NT2/D1 (cell line): ENCODE measurements around the gene ARHGEF40.

ENCODE experiments used
- DNase-seq: peaks from one replicate; pipeline ENCODE4 v3.0.0-alpha.2; 2011; ENCODE audit warnings: low read depth, low spot score
- H3K27me3 ChIP-seq: 2 replicates; pipeline ENCODE4 v1.6.0; 2011; ENCODE audit warnings: mild to moderate bottlenecking; ENCODE audit not compliant: insufficient read length, insufficient read depth
- H3K36me3 ChIP-seq: 2 replicates; pipeline ENCODE4 v1.6.1; 2011; ENCODE audit warnings: mild to moderate bottlenecking, low read length, mixed read lengths; ENCODE audit not compliant: insufficient read depth, insufficient read length
- H3K4me1 ChIP-seq: 2 replicates; pipeline ENCODE4 v1.5.1; 2011; ENCODE audit not compliant: insufficient read depth, insufficient read length
- H3K4me3 ChIP-seq: 2 replicates; pipeline ENCODE4 v1.5.1; 2011; ENCODE audit warnings: low read depth; ENCODE audit not compliant: insufficient read length
- H3K9ac ChIP-seq: 2 replicates; pipeline ENCODE4 v1.6.0; 2011; ENCODE audit warnings: low read depth; ENCODE audit not compliant: insufficient read length
- H3K9me3 ChIP-seq: 2 replicates; pipeline ENCODE4 v1.5.1; 2011; ENCODE audit warnings: mild to moderate bottlenecking, low read length; ENCODE audit not compliant: insufficient read depth
- SUZ12 ChIP-seq: IDR thresholded peaks from 2 replicates; pipeline ENCODE4 v1.6.1; 2011; ENCODE audit not compliant: insufficient read length, insufficient read depth; ENCODE audit errors: extremely low read depth
- YY1 ChIP-seq: IDR thresholded peaks from 2 replicates; pipeline ENCODE4 v1.6.1; 2011; ENCODE audit not compliant: insufficient read length, insufficient read depth
- ZNF274 ChIP-seq: IDR thresholded peaks from 2 replicates; pipeline ENCODE4 v1.6.1; 2011; ENCODE audit warnings: mild to moderate bottlenecking, low read depth, low read length

Gene ARHGEF40

GRCh38 chr14:21050597-21050996 is 19.5 kb upstream of the ARHGEF40 start:
- TF ChIP-seq ZNF274 (no peak), YY1 (no peak), SUZ12 (no peak)
- H3K27me3 ChIP-seq, result no peaks in the 10 kb centered on the region
- no peak overlapping the region for H3K4me3 ChIP-seq
- no peaks in the 10 kb centered on the region for H3K36me3 ChIP-seq
- H3K4me1 ChIP-seq, result no peaks in the 10 kb centered on the region
- DNase-seq, result no peak
- no peaks in the 10 kb centered on the region for H3K9me3 ChIP-seq
- H3K9ac ChIP-seq, result no peak overlapping the region

GRCh38 chr14:21053184-21054122 is 16.7 kb upstream of the ARHGEF40 start:
- Histone ChIP-seq H3K27me3 (no peaks in the 10 kb centered on the region), H3K4me1 (no peaks in the 10 kb centered on the region), H3K9ac (no peak overlapping the region), H3K4me3 (no peak overlapping the region), H3K36me3 (no peaks in the 10 kb centered on the region), H3K9me3 (no peaks in the 10 kb centered on the region)
- TF ChIP-seq YY1 (no peak), ZNF274 (no peak), SUZ12 (no peak)
- DNase-seq, result no peak

- H3K9me3 ChIP-seq, result no peaks in the 10 kb centered on the region
- H3K36me3 ChIP-seq, result no peaks in the 10 kb centered on the region
- no peaks in the 10 kb centered on the region for H3K27me3 ChIP-seq
- no peaks in the 10 kb centered on the region for H3K4me1 ChIP-seq
- no peak for TF ChIP-seq YY1
- no peak for TF ChIP-seq ZNF274
- TF ChIP-seq SUZ12, result no peak
- H3K4me3 ChIP-seq, result no peak overlapping the region
- H3K9ac ChIP-seq, result no peak overlapping the region
- no peak for DNase-seq
Observed at GRCh38 chr14:21054123-21054767, 15.9 kb upstream of the ARHGEF40 start.

- H3K4me1 ChIP-seq, result no peaks in the 10 kb centered on the region
Observed at GRCh38 chr14:21054768-21055145, 15.3 kb upstream of the ARHGEF40 start.

GRCh38 chr14:21055432-21056117 is 14.5 kb upstream of the ARHGEF40 start:
- H3K9me3 ChIP-seq, result no peaks in the 10 kb centered on the region
- H3K9ac ChIP-seq, result no peak overlapping the region
- DNase-seq, result no peak
- no peaks in the 10 kb centered on the region for H3K4me1 ChIP-seq
- no peaks in the 10 kb centered on the region for H3K36me3 ChIP-seq
- TF ChIP-seq YY1 (no peak), SUZ12 (no peak), ZNF274 (no peak)
- no peaks in the 10 kb centered on the region for H3K27me3 ChIP-seq
- no peak overlapping the region for H3K4me3 ChIP-seq

More at GRCh38 chr14:21054768-21055145, 15.3 kb upstream of the ARHGEF40 start:
- H3K4me3 ChIP-seq, result no peak overlapping the region
- no peaks in the 10 kb centered on the region for H3K36me3 ChIP-seq
- no peak overlapping the region for H3K9ac ChIP-seq
- TF ChIP-seq ZNF274 (no peak), YY1 (no peak), SUZ12 (no peak)
- H3K9me3 ChIP-seq, result no peaks in the 10 kb centered on the region
- no peak for DNase-seq
- H3K27me3 ChIP-seq, result no peaks in the 10 kb centered on the region

GRCh38 chr14:21056520-21057163 is 13.5 kb upstream of the ARHGEF40 start:
- H3K4me1 ChIP-seq, result no peaks in the 10 kb centered on the region
- no peak overlapping the region for H3K4me3 ChIP-seq
- H3K27me3 ChIP-seq, result no peaks in the 10 kb centered on the region
- no peak overlapping the region for H3K9ac ChIP-seq
- DNase-seq, result no peak
- TF ChIP-seq ZNF274 (no peak), YY1 (no peak), SUZ12 (no peak)
- no peaks in the 10 kb centered on the region for H3K36me3 ChIP-seq
- H3K9me3 ChIP-seq, result no peaks in the 10 kb centered on the region
